Measurements from ENCODE around the gene SMARCA4. TPM values are rescaled to one million over a fixed set of nuclear protein-coding genes. Genes with fewer than 3 reads are reported as not detected.
A peak's percentile ranks its signal among the peaks of the same experiment; 100 is the strongest.
"Not testable (repeated sequence)": the region's sequence is repeated elsewhere in the genome, so short reads cannot be mapped to it uniquely, and the experiment has no call there.

The SMARCA4 gene
- total RNA-seq, 2 donors from 2014 or later: 118 to 175 TPM

DNA sequence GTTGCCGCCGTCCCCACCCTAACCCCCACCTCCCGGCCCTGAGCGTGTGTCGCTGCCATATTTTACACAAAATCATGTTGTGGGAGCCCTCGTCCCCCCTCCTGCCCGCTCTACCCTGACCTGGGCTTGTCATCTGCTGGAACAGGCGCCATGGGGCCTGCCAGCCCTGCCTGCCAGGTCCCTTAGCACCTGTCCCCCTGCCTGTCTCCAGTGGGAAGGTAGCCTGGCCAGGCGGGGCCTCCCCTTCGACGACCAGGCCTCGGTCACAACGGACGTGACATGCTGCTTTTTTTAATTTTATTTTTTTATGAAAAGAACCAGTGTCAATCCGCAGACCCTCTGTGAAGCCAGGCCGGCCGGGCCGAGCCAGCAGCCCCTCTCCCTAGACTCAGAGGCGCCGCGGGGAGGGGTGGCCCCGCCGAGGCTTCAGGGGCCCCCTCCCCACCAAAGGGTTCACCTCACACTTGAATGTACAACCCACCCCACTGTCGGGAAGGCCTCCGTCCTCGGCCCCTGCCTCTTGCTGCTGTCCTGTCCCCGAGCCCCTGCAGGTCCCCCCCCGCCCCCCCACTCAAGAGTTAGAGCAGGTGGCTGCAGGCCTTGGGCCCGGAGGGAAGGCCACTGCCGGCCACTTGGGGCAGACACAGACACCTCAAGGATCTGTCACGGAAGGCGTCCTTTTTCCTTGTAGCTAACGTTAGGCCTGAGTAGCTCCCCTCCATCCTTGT is 38.8 kb upstream of the SMARCA4 start:
- H3K9me3 Mint-ChIP-seq: no peaks in the 10 kb centered on the region
- no peaks in the 10 kb centered on the region for H3K36me3 Mint-ChIP-seq
- H3K4me3 Mint-ChIP-seq: no peak overlapping the region
- DNase-seq (ENCODE audit: low spot score): no peak
- no peak for ATAC-seq
- no peak overlapping the region for H3K27ac Mint-ChIP-seq
- H3K4me1 Mint-ChIP-seq (ENCODE audit: low read depth in 2 of 2): peaks cover under 1 to 3% of the 10 kb centered on the region in 2 donors
- no peaks in the 10 kb centered on the region for H3K27me3 Mint-ChIP-seq

GRCh38 chr19:10922638-10923014 is 38.2 kb upstream of the SMARCA4 start:
- no peak for DNase-seq (ENCODE audit: low spot score)
- H3K27ac Mint-ChIP-seq: no peak overlapping the region
- peaks cover 5 to 7% of the 10 kb centered on the region in 2 donors for H3K4me1 Mint-ChIP-seq (ENCODE audit: low read depth in 2 of 2)

DNA sequence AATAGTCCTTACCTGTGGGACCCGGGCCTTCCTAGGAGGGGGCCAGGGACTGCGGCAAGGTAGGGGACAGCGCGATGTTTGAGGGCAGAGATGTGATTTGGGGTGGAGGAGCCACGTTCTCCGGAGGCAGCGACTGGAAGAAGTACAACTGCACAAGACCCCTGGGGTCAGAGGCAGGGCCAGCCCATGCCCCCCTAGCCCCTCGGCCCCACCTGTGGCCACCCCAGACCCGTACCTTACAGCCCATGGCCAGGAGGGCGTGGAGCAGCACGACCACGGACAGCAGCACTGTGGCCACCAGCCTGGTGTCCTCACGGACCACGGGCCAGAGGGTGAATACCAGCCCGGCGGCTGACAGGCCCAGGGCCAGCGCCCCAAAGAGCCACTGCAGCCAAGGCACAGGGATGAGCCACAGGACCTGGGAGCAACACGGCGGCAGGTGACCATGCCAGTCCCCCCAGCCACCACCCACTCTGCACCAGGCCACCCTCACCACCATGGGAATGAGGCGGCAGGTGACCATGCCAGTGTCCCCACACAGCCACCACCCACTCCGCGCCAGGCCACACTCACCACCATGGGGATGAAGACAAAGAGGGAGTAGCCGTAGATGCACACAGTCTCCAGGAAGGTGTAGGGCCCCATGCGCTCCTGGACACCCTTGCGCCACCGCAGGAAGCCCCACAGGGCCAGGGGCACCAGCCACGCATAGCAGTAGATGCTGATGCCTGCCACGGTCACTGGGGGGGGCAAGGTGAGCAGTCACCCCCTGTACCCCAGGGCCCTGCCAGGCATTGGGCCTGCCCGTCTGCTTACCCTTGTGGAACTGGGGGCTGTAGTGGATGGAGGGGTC is 37.3 kb upstream of the SMARCA4 start:
- no peak overlapping the region for H3K27ac Mint-ChIP-seq
- H3K36me3 Mint-ChIP-seq: no peaks in the 10 kb centered on the region

More at GRCh38 chr19:10922638-10923014, 38.2 kb upstream of the SMARCA4 start:
- no peaks in the 10 kb centered on the region for H3K36me3 Mint-ChIP-seq
- H3K9me3 Mint-ChIP-seq: no peaks in the 10 kb centered on the region
- no peak for ATAC-seq
- H3K4me3 Mint-ChIP-seq: no peak overlapping the region
- no peaks in the 10 kb centered on the region for H3K27me3 Mint-ChIP-seq

GRCh38 chr19:10924597-10924996 is 36.2 kb upstream of the SMARCA4 start:
- no peaks in the 10 kb centered on the region for H3K36me3 Mint-ChIP-seq
- H3K4me3 Mint-ChIP-seq: no peak overlapping the region
- ATAC-seq (no peak), DNase-seq (ENCODE audit: low spot score) (no peak)
- no peaks in the 10 kb centered on the region for H3K9me3 Mint-ChIP-seq
- peak overlapping the region in 1 of 2 donors; percentile 12 for H3K27ac Mint-ChIP-seq
- no peaks in the 10 kb centered on the region for H3K27me3 Mint-ChIP-seq
- peaks cover 10 to 16% of the 10 kb centered on the region in 2 donors for H3K4me1 Mint-ChIP-seq (ENCODE audit: low read depth in 2 of 2)

More for the DNA sequence above, 37.3 kb upstream of the SMARCA4 start:
- Mint-ChIP-seq H3K9me3 (no peaks in the 10 kb centered on the region), H3K27me3 (no peaks in the 10 kb centered on the region), H3K4me3 (no peak overlapping the region), H3K4me1 (ENCODE audit: low read depth in 2 of 2) (peaks cover 5 to 12% of the 10 kb centered on the region in 2 donors)
- no peak for ATAC-seq
- no peak for DNase-seq (ENCODE audit: low spot score)

DNA sequence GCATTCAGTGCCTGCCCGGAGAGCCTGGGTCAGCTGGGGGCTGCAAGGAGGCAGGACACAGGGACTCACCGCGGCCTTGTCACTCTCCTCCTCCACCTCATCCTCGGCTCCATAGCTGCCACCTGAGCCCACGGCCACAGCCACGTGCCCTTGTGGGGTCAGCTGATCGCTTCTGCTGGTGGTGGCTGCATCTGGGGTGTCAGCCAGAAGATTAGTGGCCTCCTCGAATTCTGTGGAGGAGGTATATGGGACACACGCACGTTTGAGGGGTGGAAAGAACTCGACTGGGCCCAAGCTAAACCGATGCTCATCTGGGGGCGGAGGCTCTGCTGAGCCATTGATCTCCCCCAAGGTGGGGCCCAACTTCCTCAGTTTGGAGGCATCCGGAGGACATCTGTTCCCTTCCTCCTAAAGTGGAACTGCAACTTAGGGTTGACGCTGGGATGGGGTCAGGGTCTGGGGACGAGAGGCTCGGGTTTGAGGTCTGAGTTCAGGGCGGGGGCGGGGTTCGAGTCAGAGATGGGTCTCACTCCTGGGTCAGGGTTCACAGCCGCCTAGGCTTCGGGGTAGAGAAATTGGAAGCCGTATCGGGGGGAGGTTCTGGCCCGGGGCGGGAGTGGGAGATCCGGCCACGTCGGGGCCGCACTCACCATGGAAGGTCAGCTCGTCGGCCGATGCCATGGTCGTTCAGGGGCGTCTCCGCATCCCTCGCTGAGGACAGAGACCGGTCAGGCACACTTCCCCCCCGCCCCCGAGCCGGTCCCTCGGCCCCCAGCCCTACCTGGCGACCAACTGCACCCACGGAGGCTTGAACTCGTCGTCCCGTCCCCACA is 32.9 kb upstream of the SMARCA4 start:
- Mint-ChIP-seq H3K27me3 (no peaks in the 10 kb centered on the region), H3K36me3 (no peaks in the 10 kb centered on the region), H3K9me3 (no peaks in the 10 kb centered on the region), H3K4me3 (peak overlapping the region; percentile 87), H3K4me1 (ENCODE audit: low read depth in 2 of 2) (peaks cover 11 to 26% of the 10 kb centered on the region in 2 donors), H3K27ac (peak overlapping the region; percentile 78 to 88)
- DNase-seq (ENCODE audit: low spot score) (no peak), ATAC-seq (no peak)

- Mint-ChIP-seq H3K27me3 (no peaks in the 10 kb centered on the region), H3K27ac (peak within 1 kb of the TSS; percentile 78 to 88), H3K36me3 (no peaks in the 10 kb centered on the region), H3K9me3 (no peaks in the 10 kb centered on the region), H3K4me3 (peak within 1 kb of the TSS; percentile 87), H3K4me1 (ENCODE audit: low read depth in 2 of 2) (peaks cover 11 to 26% of the 10 kb centered on the region in 2 donors)
- peak; percentile 95 for DNase-seq (ENCODE audit: low spot score)
- ATAC-seq: peak; percentile 92 to 94
These were observed 32.0 kb upstream of the SMARCA4 start, which contains the start of the genes TIMM29 and YIPF2 for GRCh38 chr19:10928563-10929401. Gene TIMM29, plus strand, starts transcription at chr19:10928811. Its CDS starts 12 bp downstream, at chr19:10928823. Gene YIPF2, minus strand, starts transcription at chr19:10928639. Its CDS starts 229 bp downstream, at chr19:10928410.

DNA sequence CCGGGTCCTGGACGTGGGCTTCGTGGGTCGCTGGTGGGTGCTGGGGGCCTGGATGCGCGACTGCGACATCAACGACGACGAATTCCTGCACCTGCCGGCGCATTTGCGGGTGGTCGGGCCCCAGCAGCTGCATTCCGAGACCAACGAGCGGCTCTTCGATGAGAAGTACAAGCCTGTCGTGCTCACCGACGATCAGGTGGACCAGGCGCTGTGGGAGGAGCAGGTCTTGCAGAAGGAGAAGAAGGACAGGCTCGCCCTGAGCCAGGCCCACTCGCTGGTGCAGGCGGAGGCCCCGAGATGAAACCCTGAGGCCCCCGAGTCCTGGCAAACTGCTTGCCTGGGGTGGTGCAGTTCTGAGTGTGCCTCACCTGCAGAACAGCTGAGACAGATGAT is 31.4 kb upstream of the SMARCA4 start:
- H3K4me3 Mint-ChIP-seq: peak overlapping the region; percentile 87
- no peak for DNase-seq (ENCODE audit: low spot score)
- peak overlapping the region; percentile 75 to 78 for H3K27ac Mint-ChIP-seq

GRCh38 chr19:10935371-10936059 is 25.3 kb upstream of the SMARCA4 start:
- peaks cover 0 to 10% of the 10 kb centered on the region in 2 donors for H3K4me1 Mint-ChIP-seq (ENCODE audit: low read depth in 2 of 2)
- no peaks in the 10 kb centered on the region for H3K27me3 Mint-ChIP-seq
- H3K36me3 Mint-ChIP-seq: no peaks in the 10 kb centered on the region
- H3K27ac Mint-ChIP-seq: no peak overlapping the region
- ATAC-seq: no peak
- no peaks in the 10 kb centered on the region for H3K9me3 Mint-ChIP-seq
- DNase-seq (ENCODE audit: low spot score): no peak
- H3K4me3 Mint-ChIP-seq: no peak overlapping the region

More for the DNA sequence above, 31.4 kb upstream of the SMARCA4 start:
- ATAC-seq: no peak
- H3K27me3 Mint-ChIP-seq: no peaks in the 10 kb centered on the region
- peaks cover 11 to 24% of the 10 kb centered on the region in 2 donors for H3K4me1 Mint-ChIP-seq (ENCODE audit: low read depth in 2 of 2)
- H3K9me3 Mint-ChIP-seq: no peaks in the 10 kb centered on the region
- H3K36me3 Mint-ChIP-seq: no peaks in the 10 kb centered on the region

DNA sequence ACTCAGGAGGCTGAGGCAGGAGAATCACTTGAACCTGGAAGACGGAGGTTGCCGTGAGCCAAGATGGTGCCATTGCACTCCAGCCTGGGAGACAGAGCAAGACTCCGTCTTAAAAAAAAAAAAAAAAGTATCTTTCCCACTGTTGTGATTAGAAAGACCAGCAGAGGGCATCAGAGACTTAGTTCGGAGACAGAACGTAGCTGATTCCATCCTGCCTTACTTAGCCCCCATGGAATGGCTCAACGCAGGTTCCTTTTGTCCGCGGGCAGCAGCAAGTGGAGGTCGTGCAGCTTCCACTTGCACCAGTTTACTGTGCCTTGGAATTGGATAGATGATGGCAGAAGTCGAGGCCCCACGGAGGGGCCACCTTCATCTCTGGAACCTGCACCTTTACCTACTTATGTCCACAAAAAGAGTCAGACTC is 24.2 kb upstream of the SMARCA4 start:
- Mint-ChIP-seq H3K27ac (no peak overlapping the region), H3K36me3 (no peaks in the 10 kb centered on the region), H3K9me3 (no peaks in the 10 kb centered on the region), H3K4me3 (no peak overlapping the region), H3K4me1 (ENCODE audit: low read depth in 2 of 2) (peaks cover 0 to 6% of the 10 kb centered on the region in 2 donors), H3K27me3 (no peaks in the 10 kb centered on the region)
- ATAC-seq (peak; percentile 67 to 83), DNase-seq (ENCODE audit: low spot score) (no peak)

DNA sequence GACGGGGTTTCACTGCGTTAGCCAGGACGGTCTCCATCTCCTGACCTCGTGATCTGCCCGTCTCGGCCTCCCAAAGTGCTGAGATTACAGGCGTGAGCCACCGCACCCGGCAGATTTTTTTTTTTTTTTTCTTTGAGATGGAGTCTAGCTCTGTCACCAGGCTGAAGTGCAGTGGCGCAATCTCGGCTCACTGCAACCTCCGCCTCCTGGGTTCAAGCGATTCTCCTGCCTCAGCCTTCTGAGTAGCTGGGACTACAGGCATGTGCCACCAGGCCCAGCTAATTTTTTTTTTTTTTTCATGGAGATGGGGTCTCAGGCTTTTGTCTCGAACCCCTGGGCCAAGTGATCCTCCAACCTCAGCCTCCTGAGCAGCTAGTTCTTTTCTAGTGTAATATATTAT is 19.2 kb upstream of the SMARCA4 start:
- not testable (repeated sequence) for DNase-seq (ENCODE audit: low spot score); H3K36me3 Mint-ChIP-seq; H3K27me3 Mint-ChIP-seq; H3K4me3 Mint-ChIP-seq; ATAC-seq; H3K9me3 Mint-ChIP-seq; H3K4me1 Mint-ChIP-seq (ENCODE audit: low read depth in 2 of 2); H3K27ac Mint-ChIP-seq

- not testable (repeated sequence) for H3K4me3 Mint-ChIP-seq; ATAC-seq; H3K27me3 Mint-ChIP-seq; H3K27ac Mint-ChIP-seq; H3K4me1 Mint-ChIP-seq (ENCODE audit: low read depth in 2 of 2); DNase-seq (ENCODE audit: low spot score); H3K9me3 Mint-ChIP-seq; H3K36me3 Mint-ChIP-seq
These were observed 17.4 kb upstream of the SMARCA4 start for GRCh38 chr19:10943412-10943811.

GRCh38 chr19:10945264-10945663 is 15.6 kb upstream of the SMARCA4 start:
- no peak overlapping the region for H3K27ac Mint-ChIP-seq
- no peaks in the 10 kb centered on the region for H3K9me3 Mint-ChIP-seq
- peaks cover 3 to 4% of the 10 kb centered on the region in 2 donors for H3K4me1 Mint-ChIP-seq (ENCODE audit: low read depth in 2 of 2)
- DNase-seq (ENCODE audit: low spot score) (no peak), ATAC-seq (no peak)
- no peak overlapping the region for H3K4me3 Mint-ChIP-seq
- H3K27me3 Mint-ChIP-seq: no peaks in the 10 kb centered on the region
- H3K36me3 Mint-ChIP-seq: no peaks in the 10 kb centered on the region
